K562 (cell line): ENCODE data around the gene FAM78A. TPM values are rescaled to one million over a fixed set of nuclear protein-coding genes. Genes with fewer than 3 reads are reported as not detected.

Experiments used
- ATAC-seq: fragments of 200-7000 bp; cut with Tn5 transposase; 3 replicates; pipeline ENCODE4 v1.9.1; 2020; ENCODE audit warnings: moderate library complexity
- BruUV-seq: library from RNA; stranded (reverse); fragments of 400-500 nt; replicated peaks from 2 replicates; lab custom pipeline; 2021; lab: Mats Ljungman, UMichigan
- CTCF ChIA-PET: fragments of 300-600 bp; formaldehyde crosslinking; extraction: SDS; loops from one replicate; lab custom pipeline; 2021; ENCODE audit warnings: low intra/inter-chr PET ratio; lab: Yijun Ruan, JAX
- POLR2A ChIA-PET: fragments of 300-600, 350-650 bp; sonication (Branson Sonifier 250); formaldehyde crosslinking; extraction: SDS; loops from one replicate; lab custom pipeline; 2021; ENCODE audit warnings: antibody characterized with exemption, inconsistent platforms; lab: Yijun Ruan, JAX
- DNase-seq, 4 experiments: peaks; one replicate each; pipeline versions ENCODE4 v3.0.0 to v3.0.0-alpha.2; 2011 to 2018; ENCODE audit warnings: low spot score in 3 of 4, mixed read lengths in 3 of 4; ENCODE audit errors: extremely low read depth in 1 of 4
- FAIRE-seq: peaks from 2 replicates; lab custom pipeline; 2011; peaks lifted over from hg19 to GRCh38; lab: Jason Lieb, UNC
- H2AFZ ChIP-seq: 2 replicates; pipeline ENCODE4 v1.6.0; 2011; ENCODE audit warnings: low read depth, low read length, control low read depth, inconsistent platforms
- H3K27ac ChIP-seq: fragments of 200-600 bp; 3 replicates; pipeline ENCODE4 v1.8.0; 2011; ENCODE audit warnings: low read depth, mild to moderate bottlenecking, control low read depth, inconsistent platforms, low read length, moderate library complexity, mixed read lengths; ENCODE audit errors: extremely low read depth
- H3K27me3 ChIP-seq, 2 experiments: fragments of 300-600 bp in 1 of 2; 2 replicates in 1 of 2; 3 replicates in 1 of 2; pipeline versions ENCODE4 v1.6.0 to v1.8.0; 2011; ENCODE audit warnings: inconsistent platforms in 2 of 2, low read length in 2 of 2, mild to moderate bottlenecking in 1 of 2, mixed read lengths in 1 of 2, moderate library complexity in 1 of 2; ENCODE audit not compliant: control insufficient read depth in 2 of 2, insufficient read depth in 2 of 2
- H3K36me3 ChIP-seq: fragments of 300-600 bp; 3 replicates; pipeline ENCODE4 v1.8.0; 2011; ENCODE audit warnings: mild to moderate bottlenecking, low read length, inconsistent platforms; ENCODE audit not compliant: control insufficient read depth, insufficient read depth
- H3K4me1 ChIP-seq, 2 experiments: fragments of 200-600 bp in 1 of 2; replicated peaks in 1 of 2; 2 replicates in 1 of 2; 3 replicates in 1 of 2; pipeline versions ENCODE4 v1.5.1 to v1.8.0; 2011; ENCODE audit warnings: inconsistent platforms in 2 of 2, low read length in 2 of 2, mild to moderate bottlenecking in 1 of 2, mixed read lengths in 1 of 2, moderate library complexity in 1 of 2; ENCODE audit not compliant: control insufficient read depth in 2 of 2, insufficient read depth in 2 of 2
- H3K4me2 ChIP-seq: 2 replicates; pipeline ENCODE4 v1.6.1; 2011; ENCODE audit warnings: low read length, control low read depth, inconsistent platforms, mixed read lengths; ENCODE audit not compliant: insufficient read depth
- H3K4me3 ChIP-seq: fragments of 200-600 bp; sonication (generic), shearing (Covaris generic); 2 replicates; pipeline ENCODE4 v1.5.1; 2016; ENCODE audit warnings: control low read depth, inconsistent platforms
- H3K79me2 ChIP-seq: fragments of 200-600 bp; 3 replicates; pipeline ENCODE4 v1.8.0; 2011; ENCODE audit warnings: low read length, inconsistent platforms; ENCODE audit not compliant: control insufficient read depth, insufficient read depth
- H3K9ac ChIP-seq, 2 experiments: 2 replicates each; pipeline versions ENCODE4 v1.6.0 to v1.6.1; 2011; ENCODE audit warnings: low read depth in 2 of 2, low read length in 2 of 2, control low read depth in 1 of 2, inconsistent platforms in 1 of 2, mild to moderate bottlenecking in 1 of 2, mixed read lengths in 1 of 2; ENCODE audit not compliant: insufficient read depth in 1 of 2
- H3K9me1 ChIP-seq: one replicate; pipeline ENCODE4 v1.6.0; 2011; ENCODE audit warnings: inconsistent platforms, mild to moderate bottlenecking, low read length, moderate library complexity; ENCODE audit not compliant: control insufficient read depth, insufficient read depth
- H3K9me3 ChIP-seq: replicated peaks from 2 replicates; pipeline ENCODE4 v1.5.1; 2011; ENCODE audit warnings: low read depth, low read length, inconsistent platforms; ENCODE audit not compliant: control insufficient read depth, insufficient read depth
- H4K20me1 ChIP-seq: replicated peaks from 2 replicates; pipeline ENCODE4 v1.6.1; 2011; ENCODE audit warnings: low read length, inconsistent platforms, mixed read lengths; ENCODE audit not compliant: control insufficient read depth, insufficient read depth
- KAT8 ChIP-seq: fragments of 450-650 bp; IDR thresholded peaks from 2 replicates; pipeline ENCODE4 v1.6.1; 2016; ENCODE audit warnings: low read depth, mild to moderate bottlenecking
- NCOA6 ChIP-seq: fragments of 450-650 bp; IDR thresholded peaks from 2 replicates; pipeline ENCODE4 v1.6.1; 2017; ENCODE audit warnings: mild to moderate bottlenecking
- POLR2AphosphoS5 ChIP-seq: IDR thresholded peaks from 2 replicates; pipeline ENCODE4 v1.6.1; 2011; ENCODE audit warnings: mild to moderate bottlenecking, low read depth, low read length, moderate library complexity; ENCODE audit not compliant: control insufficient read depth, insufficient read depth
- SIN3A ChIP-seq, 2 experiments: fragments of 150-350 bp in 1 of 2; IDR thresholded peaks; 2 replicates each; pipeline ENCODE4 v1.6.1; 2011 to 2016; ENCODE audit warnings: borderline replicate concordance in 2 of 2, low read depth in 2 of 2, low read length in 2 of 2, mild to moderate bottlenecking in 2 of 2, moderate library complexity in 2 of 2; ENCODE audit not compliant: control insufficient read depth in 1 of 2
- WGBS: fragments of 100-300 bp; shearing (Covaris generic); methylation state at CpG from one replicate; pipeline ENCODE4 v1.1.6; 2016; ENCODE audit warnings: low coverage, mixed read lengths; ENCODE audit not compliant: insufficient coverage; ENCODE audit errors: missing lambda C conversion rate; 5-methylcytosine and 5-hydroxymethylcytosine counted together
- in situ Hi-C: fragments of 300-500 bp; cut with MboI; formaldehyde crosslinking; loops from 4 replicates; pipeline ENCODE4 v1.15.0; 2018; ENCODE audit warnings: inconsistent platforms, mixed read lengths
- intact Hi-C: fragments of 100-400 bp; cut with micrococcal nuclease; formaldehyde crosslinking; loops from 2 replicates; pipeline ENCODE4 v1.14.2; 2022
- polyA plus RNA-seq, 8 experiments: library from polyadenylated mRNA; depleted of rRNA in 4 of 8; stranded (reverse) in 5 of 8; unstranded in 3 of 8; fragments of >200 nt; fragmentation: Nextera tagmentation in 2 of 8; fragmentation: Illumina TruSeq in 1 of 8; extraction: Ambion mirVana in 2 of 8; extraction: Trizol in 1 of 8; gene quantifications; 2 replicates each; pipeline versions ENCODE4 v1.2.1 to v1.2.3, GENCODE V29; 2011 to 2014; ENCODE audit warnings: inconsistent platforms in 1 of 8, missing spikeins in 1 of 8
- total RNA-seq, 7 experiments: library from RNA; depleted of rRNA in 6 of 7; stranded (reverse); fragments of >200 nt in 6 of 7; fragmentation: Illumina TruSeq in 2 of 7; extraction: Trizol in 2 of 7; gene quantifications; 2 replicates each; pipeline versions ENCODE4 v1.2.1 to v1.2.3, GENCODE V29; 2011 to 2021; ENCODE audit warnings: low replicate concordance in 1 of 7
- TF ChIP-seq, protein P1 (sequence below): fragments of 450-650 bp; IDR thresholded peaks from 2 replicates; pipeline ENCODE4 v1.6.1; 2014; ENCODE audit warnings: low read depth, mild to moderate bottlenecking, moderate library complexity, borderline replicate concordance
- TF ChIP-seq, protein P2 (sequence below), 2 experiments: fragments of 450-650 bp in 1 of 2; sonication (generic) in 1 of 2; formaldehyde crosslinking in 1 of 2; IDR thresholded peaks in 1 of 2; conservative IDR thresholded peaks in 1 of 2; 2 replicates each; pipeline versions ENCODE4 v1.6.1 to v1.8.1; 2016 to 2023; ENCODE audit warnings: mild to moderate bottlenecking in 2 of 2, moderate library complexity in 2 of 2, inconsistent platforms in 1 of 2, missing genetic modification reagents in 1 of 2

Gene FAM78A
- total and polyA plus RNA-seq, 9 of the 15 experiments (the other 6 are each of a cell fraction or from before 2014, with no cell fraction given): 0.56 to 103 (median 55.2) TPM

DNA sequence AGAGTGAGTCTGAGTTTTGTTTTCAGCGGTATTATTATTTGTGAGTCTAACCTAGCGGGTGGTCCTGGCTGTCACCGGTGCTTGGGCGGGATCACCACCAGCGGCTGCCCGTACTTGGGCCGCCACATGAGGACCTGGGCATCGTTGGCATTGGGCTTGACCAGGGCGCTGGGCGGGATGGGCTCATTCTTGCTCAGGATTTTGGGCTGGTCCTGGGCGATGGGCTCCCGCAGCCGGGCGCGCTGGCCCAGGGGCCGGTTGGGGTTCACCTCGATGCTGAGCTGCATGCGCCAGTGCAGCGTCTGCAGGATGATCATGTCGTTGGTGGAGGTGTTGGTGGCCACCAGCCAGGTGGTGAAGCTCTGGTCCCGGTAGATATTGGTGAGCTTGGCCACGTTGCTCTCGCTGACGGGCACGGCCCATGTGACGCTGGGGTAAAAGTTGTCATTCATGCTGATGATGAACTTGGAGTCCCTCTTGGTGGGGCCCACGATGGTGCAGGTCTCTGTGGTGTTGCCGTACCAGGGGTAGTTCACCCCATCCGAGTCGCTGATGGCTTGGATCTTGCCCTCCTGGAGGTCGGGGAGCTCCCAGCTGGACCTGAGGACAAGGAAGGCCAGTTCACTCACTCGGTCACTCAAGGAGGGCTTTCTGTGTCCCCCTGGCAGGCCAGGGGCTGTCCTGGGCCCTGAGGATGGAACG, 15.4 kb downstream of the FAM78A start (continued):
- TF ChIP-seq, protein P1, sequence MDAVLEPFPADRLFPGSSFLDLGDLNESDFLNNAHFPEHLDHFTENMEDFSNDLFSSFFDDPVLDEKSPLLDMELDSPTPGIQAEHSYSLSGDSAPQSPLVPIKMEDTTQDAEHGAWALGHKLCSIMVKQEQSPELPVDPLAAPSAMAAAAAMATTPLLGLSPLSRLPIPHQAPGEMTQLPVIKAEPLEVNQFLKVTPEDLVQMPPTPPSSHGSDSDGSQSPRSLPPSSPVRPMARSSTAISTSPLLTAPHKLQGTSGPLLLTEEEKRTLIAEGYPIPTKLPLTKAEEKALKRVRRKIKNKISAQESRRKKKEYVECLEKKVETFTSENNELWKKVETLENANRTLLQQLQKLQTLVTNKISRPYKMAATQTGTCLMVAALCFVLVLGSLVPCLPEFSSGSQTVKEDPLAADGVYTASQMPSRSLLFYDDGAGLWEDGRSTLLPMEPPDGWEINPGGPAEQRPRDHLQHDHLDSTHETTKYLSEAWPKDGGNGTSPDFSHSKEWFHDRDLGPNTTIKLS: no peak
- no peak for TF ChIP-seq POLR2AphosphoS5

DNA sequence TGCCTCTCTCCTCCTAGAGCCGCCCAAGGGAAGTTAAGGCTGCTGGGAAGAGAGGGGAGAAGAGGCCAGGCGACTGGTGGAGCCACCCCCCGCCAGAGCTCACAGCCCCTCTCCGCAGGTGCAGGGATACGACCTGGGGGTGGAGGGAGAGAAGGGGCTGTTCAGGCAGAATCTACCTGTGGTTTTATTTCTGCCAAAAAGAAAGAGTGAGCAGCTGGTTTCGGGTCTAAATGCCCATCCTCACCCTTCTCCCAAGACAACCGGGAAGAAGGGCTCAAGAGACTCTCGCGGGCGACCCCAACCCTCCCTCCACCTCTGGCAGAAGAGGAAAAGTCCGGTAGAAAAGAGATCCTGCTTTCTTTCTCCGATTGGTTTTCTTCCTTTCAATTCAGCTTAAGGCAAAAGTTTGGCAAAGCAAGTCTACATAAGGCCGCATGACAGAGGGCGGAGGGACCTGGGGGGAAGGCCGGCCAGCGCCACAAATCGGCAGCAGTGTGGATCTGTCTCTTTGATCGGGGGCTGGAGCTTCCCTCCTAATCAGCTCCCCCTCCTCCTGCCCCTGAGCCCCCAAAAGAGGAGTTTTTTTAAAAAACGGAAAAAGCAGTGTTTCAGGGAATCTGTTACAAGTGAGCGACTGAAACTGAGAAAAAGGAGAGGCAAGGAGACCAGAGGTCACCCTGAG, 16.3 kb downstream of the FAM78A start:
- H3K9me3 ChIP-seq: no peaks in the 10 kb centered on the region
- H4K20me1 ChIP-seq: peaks cover 7% of the 10 kb centered on the region; the same call in 1 of the 2 replicates
- 68% methylated on average over 20 of the region's 20 CpGs for WGBS
- POLR2A ChIA-PET: interaction anchor here (0.6 to 17.3 kb wide), 4 partner anchors 10 to 237 kb away, joined by 3 to 338 read pairs (median 46); partner anchors contain the start of gene FAM78A
- no peak for TF ChIP-seq KAT8
- TF ChIP-seq, protein P2, sequence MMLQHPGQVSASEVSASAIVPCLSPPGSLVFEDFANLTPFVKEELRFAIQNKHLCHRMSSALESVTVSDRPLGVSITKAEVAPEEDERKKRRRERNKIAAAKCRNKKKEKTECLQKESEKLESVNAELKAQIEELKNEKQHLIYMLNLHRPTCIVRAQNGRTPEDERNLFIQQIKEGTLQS (IDR thresholded peaks at IDR 0.05): no peak
- TF ChIP-seq, protein P2 (CRISPR knock-in tag; conservative IDR thresholded peaks at IDR 0.05): no peak
- TF ChIP-seq NCOA6: no peak
- 0 out of 4 replicates have a peak, but pooled peaks of 1 of the 2 experiments have one; percentile 54 for TF ChIP-seq SIN3A (IDR thresholded peaks at IDR 0.05; ENCODE audit: borderline replicate concordance in 2 of 2, control insufficient read depth in 1 of 2, low read depth in 2 of 2, low read length in 2 of 2)
- TF ChIP-seq, all 486 proteins: peak for 1
- H3K27me3 ChIP-seq: peaks cover 0 to 9% of the 10 kb centered on the region in 2 experiments; a peak in 1 of 5 replicates
- H3K27ac ChIP-seq: no peak overlapping the region
- no peak for ATAC-seq
- DNase-seq: peak in 3 of 4 experiments; percentile 16 to 57 (median 44)
- in situ Hi-C loops: no loop called here
- peaks cover 68% of the 10 kb centered on the region for H3K36me3 ChIP-seq
- no peak overlapping the region for H3K4me2 ChIP-seq
- CTCF ChIA-PET: no interaction called here
- TSS peak; percentile 30 for BruUV-seq
- no peak for FAIRE-seq
- peak overlapping the region in 1 of 2 experiments; percentile 52; a peak in 2 of 4 replicates for H3K9ac ChIP-seq
- H2AFZ ChIP-seq: no peak overlapping the region
- no peak overlapping the region for H3K4me3 ChIP-seq
- H3K79me2 ChIP-seq: peaks cover 20% of the 10 kb centered on the region; the same call in 1 of the 3 replicates
- H3K9me1 ChIP-seq: peaks cover 9% of the 10 kb centered on the region
- H3K4me1 ChIP-seq: peaks cover 12 to 37% of the 10 kb centered on the region in 2 experiments
- intact Hi-C loops: no loop called here
